NCI-H748 treated with DMSO at 0.1 percent for 48 hours (cell line): ENCODE measurements around the gene PALS2.

ENCODE experiments used
- DNase-seq: peaks from one replicate; lab custom pipeline; 2025; lab: John Stamatoyannopoulos, UW

Gene PALS2

GRCh38 chr7:24572997-24573553, at the start of gene PALS2:
Gene PALS2 (plus strand): TSS chr7:24573452. CDS start chr7:24623668, 50,216 bp downstream.
- peak; percentile 49 for DNase-seq

- no peak for DNase-seq
These were observed 42.0 kb upstream of the PALS2 start for GRCh38 chr7:24531255-24531654.

GRCh38 chr7:24536682-24537081, 36.6 kb upstream of the PALS2 start:
- DNase-seq: no peak

- DNase-seq: no peak
These were observed 32.3 kb upstream of the PALS2 start for GRCh38 chr7:24540956-24541355.

GRCh38 chr7:24545215-24545614, 28.0 kb upstream of the PALS2 start:
- DNase-seq: no peak

GRCh38 chr7:24548390-24548789, 24.9 kb upstream of the PALS2 start:
- no peak for DNase-seq

- no peak for DNase-seq
These were observed 23.3 kb upstream of the PALS2 start for GRCh38 chr7:24549991-24550390.

- DNase-seq: no peak
These were observed 18.1 kb upstream of the PALS2 start for GRCh38 chr7:24555184-24555583.

GRCh38 chr7:24555719-24556118, 17.5 kb upstream of the PALS2 start:
- no peak for DNase-seq

- DNase-seq: no peak
These were observed 12.5 kb upstream of the PALS2 start for GRCh38 chr7:24560772-24561171.

GRCh38 chr7:24566274-24566673, 7.0 kb upstream of the PALS2 start:
- no peak for DNase-seq

GRCh38 chr7:24570983-24571382, 2.3 kb upstream of the PALS2 start:
- no peak for DNase-seq

- no peak for DNase-seq
These were observed 1.2 kb upstream of the PALS2 start for GRCh38 chr7:24572016-24572392.

GRCh38 chr7:24572393-24572996, 757 bp upstream of the PALS2 start:
- DNase-seq: peak; percentile 17

GRCh38 chr7:24573554-24574338, 494 bp downstream of the PALS2 start:
- peak; percentile 38 for DNase-seq

GRCh38 chr7:24574386-24574785, 1.1 kb downstream of the PALS2 start:
- no peak for DNase-seq

- DNase-seq: no peak
These were observed 1.7 kb downstream of the PALS2 start for GRCh38 chr7:24574950-24575349.

GRCh38 chr7:24576171-24577025, 3.1 kb downstream of the PALS2 start:
- peak; percentile 74 for DNase-seq

GRCh38 chr7:24578052-24578451, 4.8 kb downstream of the PALS2 start:
- no peak for DNase-seq

GRCh38 chr7:24580283-24580946, 7.2 kb downstream of the PALS2 start:
- peak; percentile 8 for DNase-seq

GRCh38 chr7:24582166-24582565, 8.9 kb downstream of the PALS2 start:
- no peak for DNase-seq

GRCh38 chr7:24587853-24588252, 14.6 kb downstream of the PALS2 start:
- DNase-seq: peak; percentile 15
